IPS DF 4.7 (cell line): Measurements from ENCODE around the gene GORASP1.

Experiments used
- DNase-seq: peaks from one replicate; pipeline ENCODE4 v3.0.0-alpha.2; 2013; ENCODE audit warnings: low spot score; ENCODE audit errors: extremely low read depth

The GORASP1 gene

GRCh38 chr3:39125841-39126500 is 18.5 kb upstream of the GORASP1 start:
- no peak for DNase-seq

- no peak for DNase-seq
These were observed 17.7 kb upstream of the GORASP1 start for GRCh38 chr3:39124876-39125840.

- DNase-seq = no peak
These were observed 15.4 kb upstream of the GORASP1 start for GRCh38 chr3:39122813-39123212.

GRCh38 chr3:39121621-39122020 is 14.2 kb upstream of the GORASP1 start:
- no peak for DNase-seq

- no peak for DNase-seq
These were observed 11.7 kb upstream of the GORASP1 start for GRCh38 chr3:39118931-39119660.

- DNase-seq = no peak
These were observed 10.7 kb upstream of the GORASP1 start for GRCh38 chr3:39118079-39118478.

GRCh38 chr3:39115870-39116269 is 8.4 kb upstream of the GORASP1 start:
- DNase-seq = no peak

GRCh38 chr3:39114456-39114855 is 7.0 kb upstream of the GORASP1 start:
- no peak for DNase-seq

- DNase-seq = no peak
These were observed 5.9 kb upstream of the GORASP1 start for GRCh38 chr3:39113291-39113690.

- no peak for DNase-seq
These were observed 5.1 kb upstream of the GORASP1 start for GRCh38 chr3:39112535-39112934.

GRCh38 chr3:39112113-39112512 is 4.7 kb upstream of the GORASP1 start:
- no peak for DNase-seq

- no peak for DNase-seq
These were observed 2.7 kb upstream of the GORASP1 start for GRCh38 chr3:39110041-39110639.

GRCh38 chr3:39109086-39109485 is 1.7 kb upstream of the GORASP1 start:
- no peak for DNase-seq

- DNase-seq = no peak
These were observed 828 bp upstream of the GORASP1 start for GRCh38 chr3:39108200-39108710.

GRCh38 chr3:39106851-39107387 is 508 bp downstream of the GORASP1 start:
- no peak for DNase-seq

- DNase-seq = no peak
These were observed 1.1 kb downstream of the GORASP1 start for GRCh38 chr3:39106281-39106811.

- DNase-seq = no peak
These were observed 1.8 kb downstream of the GORASP1 start for GRCh38 chr3:39105687-39106063.

GRCh38 chr3:39104961-39105686 is 2.3 kb downstream of the GORASP1 start:
- no peak for DNase-seq

GRCh38 chr3:39103791-39104552 is 3.5 kb downstream of the GORASP1 start:
- no peak for DNase-seq
